SK-N-SH (cell line): ENCODE data around the gene ZBTB33.

Experiments used
- ELF1 ChIP-seq: IDR thresholded peaks from 2 replicates; pipeline ENCODE4 v1.4.0; 2012
- EP300 ChIP-seq, 2 experiments: IDR thresholded peaks; 2 replicates each; pipeline versions ENCODE4 v1.4.0 to v1.6.1; 2012; ENCODE audit warnings: borderline replicate concordance in 1 of 2, low read depth in 1 of 2, low read length in 1 of 2
- EZH2phosphoT487 ChIP-seq: fragments of 200-600 bp; sonication (generic); IDR thresholded peaks from 2 replicates; pipeline ENCODE4 v1.6.1; 2017; ENCODE audit warnings: low read depth, mixed run types, mild to moderate bottlenecking, antibody characterized with exemption, moderate library complexity, borderline replicate concordance
- GABPA ChIP-seq: IDR thresholded peaks from 2 replicates; pipeline ENCODE4 v1.4.0; 2012; ENCODE audit warnings: low read depth, mild to moderate bottlenecking
- GATA2 ChIP-seq: sonication (generic); formaldehyde crosslinking; IDR thresholded peaks from 2 replicates; pipeline ENCODE4 v1.5.0; 2020; ENCODE audit warnings: mild to moderate bottlenecking, missing genetic modification reagents
- MXI1 ChIP-seq: IDR thresholded peaks from 2 replicates; pipeline ENCODE4 v1.6.1; 2012; ENCODE audit warnings: mild to moderate bottlenecking, low read depth, low read length, improper control_type of control experiment
- NFIC ChIP-seq: IDR thresholded peaks from 2 replicates; pipeline ENCODE4 v1.4.0; 2012; ENCODE audit warnings: borderline replicate concordance
- POLR2AphosphoS5 ChIP-seq: IDR thresholded peaks from 2 replicates; pipeline ENCODE4 v1.6.1; 2012; ENCODE audit warnings: low read depth, low read length
- RAD21 ChIP-seq: IDR thresholded peaks from 2 replicates; pipeline ENCODE4 v1.6.1; 2012; ENCODE audit warnings: mild to moderate bottlenecking, low read length
- RCOR1 ChIP-seq: fragments of 150-350 bp; IDR thresholded peaks from 2 replicates; pipeline ENCODE4 v1.6.1; 2017; ENCODE audit warnings: antibody characterized with exemption, low read length
- TF ChIP-seq, protein P1 (sequence below): fragments of 200-600 bp; sonication (generic); IDR thresholded peaks from 2 replicates; pipeline ENCODE4 v1.6.1; 2017; ENCODE audit warnings: antibody characterized with exemption, mild to moderate bottlenecking, moderate library complexity
- TF ChIP-seq, protein P2 (sequence below): IDR thresholded peaks from 2 replicates; pipeline ENCODE4 v1.4.0; 2012; ENCODE audit warnings: low read depth, borderline replicate concordance
- TF ChIP-seq, protein P3 (sequence below): IDR thresholded peaks from 2 replicates; pipeline ENCODE4 v1.4.0; 2012; ENCODE audit warnings: low read depth
- TF ChIP-seq, protein P4 (sequence below): fragments of 150-350 bp; IDR thresholded peaks from 2 replicates; pipeline ENCODE4 v1.6.1; 2017; ENCODE audit warnings: antibody characterized with exemption, low read length, low read depth, borderline replicate concordance

DNA sequence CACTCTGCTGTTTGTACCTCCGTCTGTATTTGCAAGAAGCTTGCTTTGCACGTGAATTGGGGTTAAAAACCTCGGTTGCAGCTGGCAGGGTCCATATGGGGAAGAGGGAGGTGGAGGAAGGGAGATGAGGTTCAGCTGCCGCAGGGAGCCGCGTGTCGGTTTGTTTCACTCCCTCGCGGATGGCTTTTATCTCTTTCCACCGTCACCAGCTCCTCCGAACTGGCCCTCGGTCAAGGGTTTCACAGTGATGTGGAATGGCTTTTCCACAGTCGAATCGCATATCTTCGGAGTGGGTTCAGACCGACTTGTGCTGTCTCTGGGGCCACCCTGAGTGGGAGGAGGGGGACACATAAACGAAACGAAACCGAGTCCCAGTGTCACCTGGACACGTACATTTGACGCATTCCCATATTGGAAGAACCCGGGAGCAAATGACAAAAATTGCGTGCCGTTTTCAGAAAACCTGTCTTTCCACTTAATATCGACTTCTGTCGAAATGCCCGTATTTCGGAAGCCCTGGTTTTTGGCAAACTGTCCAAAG is 929 bp downstream of the ZBTB33 start:
- TF ChIP-seq, protein P1, sequence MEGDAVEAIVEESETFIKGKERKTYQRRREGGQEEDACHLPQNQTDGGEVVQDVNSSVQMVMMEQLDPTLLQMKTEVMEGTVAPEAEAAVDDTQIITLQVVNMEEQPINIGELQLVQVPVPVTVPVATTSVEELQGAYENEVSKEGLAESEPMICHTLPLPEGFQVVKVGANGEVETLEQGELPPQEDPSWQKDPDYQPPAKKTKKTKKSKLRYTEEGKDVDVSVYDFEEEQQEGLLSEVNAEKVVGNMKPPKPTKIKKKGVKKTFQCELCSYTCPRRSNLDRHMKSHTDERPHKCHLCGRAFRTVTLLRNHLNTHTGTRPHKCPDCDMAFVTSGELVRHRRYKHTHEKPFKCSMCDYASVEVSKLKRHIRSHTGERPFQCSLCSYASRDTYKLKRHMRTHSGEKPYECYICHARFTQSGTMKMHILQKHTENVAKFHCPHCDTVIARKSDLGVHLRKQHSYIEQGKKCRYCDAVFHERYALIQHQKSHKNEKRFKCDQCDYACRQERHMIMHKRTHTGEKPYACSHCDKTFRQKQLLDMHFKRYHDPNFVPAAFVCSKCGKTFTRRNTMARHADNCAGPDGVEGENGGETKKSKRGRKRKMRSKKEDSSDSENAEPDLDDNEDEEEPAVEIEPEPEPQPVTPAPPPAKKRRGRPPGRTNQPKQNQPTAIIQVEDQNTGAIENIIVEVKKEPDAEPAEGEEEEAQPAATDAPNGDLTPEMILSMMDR: no peak
- no peak for TF ChIP-seq MXI1
- no peak for TF ChIP-seq EZH2phosphoT487
- no peak for TF ChIP-seq POLR2AphosphoS5
- TF ChIP-seq NFIC: no peak
- TF ChIP-seq, protein P2, sequence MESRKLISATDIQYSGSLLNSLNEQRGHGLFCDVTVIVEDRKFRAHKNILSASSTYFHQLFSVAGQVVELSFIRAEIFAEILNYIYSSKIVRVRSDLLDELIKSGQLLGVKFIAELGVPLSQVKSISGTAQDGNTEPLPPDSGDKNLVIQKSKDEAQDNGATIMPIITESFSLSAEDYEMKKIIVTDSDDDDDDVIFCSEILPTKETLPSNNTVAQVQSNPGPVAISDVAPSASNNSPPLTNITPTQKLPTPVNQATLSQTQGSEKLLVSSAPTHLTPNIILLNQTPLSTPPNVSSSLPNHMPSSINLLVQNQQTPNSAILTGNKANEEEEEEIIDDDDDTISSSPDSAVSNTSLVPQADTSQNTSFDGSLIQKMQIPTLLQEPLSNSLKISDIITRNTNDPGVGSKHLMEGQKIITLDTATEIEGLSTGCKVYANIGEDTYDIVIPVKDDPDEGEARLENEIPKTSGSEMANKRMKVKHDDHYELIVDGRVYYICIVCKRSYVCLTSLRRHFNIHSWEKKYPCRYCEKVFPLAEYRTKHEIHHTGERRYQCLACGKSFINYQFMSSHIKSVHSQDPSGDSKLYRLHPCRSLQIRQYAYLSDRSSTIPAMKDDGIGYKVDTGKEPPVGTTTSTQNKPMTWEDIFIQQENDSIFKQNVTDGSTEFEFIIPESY: no peak
- no peak for TF ChIP-seq EP300 (IDR thresholded peaks at IDR 0.05; ENCODE audit: borderline replicate concordance in 1 of 2, low read depth in 1 of 2, low read length in 1 of 2)
- no peak for TF ChIP-seq RAD21
- TF ChIP-seq ELF1: no peak
- TF ChIP-seq, protein P3, sequence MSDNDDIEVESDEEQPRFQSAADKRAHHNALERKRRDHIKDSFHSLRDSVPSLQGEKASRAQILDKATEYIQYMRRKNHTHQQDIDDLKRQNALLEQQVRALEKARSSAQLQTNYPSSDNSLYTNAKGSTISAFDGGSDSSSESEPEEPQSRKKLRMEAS: 0 out of 2 replicates have a peak, but pooled peaks have one; percentile 27
- TF ChIP-seq GABPA: no peak
- TF ChIP-seq RCOR1: no peak
- no peak for TF ChIP-seq GATA2 (CRISPR knock-in tag)
- TF ChIP-seq, protein P4, sequence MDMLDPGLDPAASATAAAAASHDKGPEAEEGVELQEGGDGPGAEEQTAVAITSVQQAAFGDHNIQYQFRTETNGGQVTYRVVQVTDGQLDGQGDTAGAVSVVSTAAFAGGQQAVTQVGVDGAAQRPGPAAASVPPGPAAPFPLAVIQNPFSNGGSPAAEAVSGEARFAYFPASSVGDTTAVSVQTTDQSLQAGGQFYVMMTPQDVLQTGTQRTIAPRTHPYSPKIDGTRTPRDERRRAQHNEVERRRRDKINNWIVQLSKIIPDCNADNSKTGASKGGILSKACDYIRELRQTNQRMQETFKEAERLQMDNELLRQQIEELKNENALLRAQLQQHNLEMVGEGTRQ: no peak
